ENCODE results near the gene RTF2.

The RTF2 gene

GRCh38 chr20:56429941-56430340 lies 38.5 kb upstream of the RTF2 start:
- peaks cover 74% of the 10 kb centered on the region for H3K4me1 Mint-ChIP-seq (ENCODE audit: low read depth)
- H3K4me3 Mint-ChIP-seq: peak overlapping the region; percentile 70
- H3K27me3 Mint-ChIP-seq: no peaks in the 10 kb centered on the region
- H3K36me3 Mint-ChIP-seq (ENCODE audit: low read depth): peaks cover 16% of the 10 kb centered on the region
- H3K9me3 Mint-ChIP-seq: no peaks in the 10 kb centered on the region
- H3K27ac Mint-ChIP-seq: peak overlapping the region; percentile 94

DNA sequence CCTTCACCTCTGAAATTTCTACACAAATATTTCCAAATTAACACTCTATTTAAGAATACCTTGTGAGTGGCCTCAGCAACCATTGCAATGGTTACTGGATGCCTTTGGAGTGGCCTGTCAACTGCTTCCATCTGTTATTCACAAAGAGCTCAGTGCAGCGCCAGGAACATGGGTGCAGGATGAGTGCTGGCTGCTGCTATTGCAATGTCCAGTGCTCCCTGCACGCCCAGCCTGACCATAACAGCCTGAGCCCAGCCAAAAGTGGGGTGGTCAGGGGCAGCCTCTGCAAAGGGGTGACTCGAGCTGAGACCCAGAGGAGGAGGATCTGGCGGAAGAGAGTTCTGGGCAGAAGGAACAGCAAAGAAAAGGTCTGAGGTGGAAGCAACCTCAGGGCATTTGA lies 38.0 kb upstream of the RTF2 start:
- no peaks in the 10 kb centered on the region for H3K9me3 Mint-ChIP-seq
- H3K4me1 Mint-ChIP-seq (ENCODE audit: low read depth): peaks cover 75% of the 10 kb centered on the region
- H3K4me3 Mint-ChIP-seq: peak overlapping the region; percentile 70
- peak overlapping the region; percentile 94 for H3K27ac Mint-ChIP-seq
- H3K36me3 Mint-ChIP-seq (ENCODE audit: low read depth): peaks cover 16% of the 10 kb centered on the region
- H3K27me3 Mint-ChIP-seq: no peaks in the 10 kb centered on the region

GRCh38 chr20:56430957-56431356 lies 37.5 kb upstream of the RTF2 start:
- Mint-ChIP-seq H3K27me3 (no peaks in the 10 kb centered on the region), H3K9me3 (no peaks in the 10 kb centered on the region), H3K4me1 (ENCODE audit: low read depth) (peaks cover 77% of the 10 kb centered on the region), H3K4me3 (no peak overlapping the region), H3K36me3 (ENCODE audit: low read depth) (peaks cover 16% of the 10 kb centered on the region), H3K27ac (no peak overlapping the region)

DNA sequence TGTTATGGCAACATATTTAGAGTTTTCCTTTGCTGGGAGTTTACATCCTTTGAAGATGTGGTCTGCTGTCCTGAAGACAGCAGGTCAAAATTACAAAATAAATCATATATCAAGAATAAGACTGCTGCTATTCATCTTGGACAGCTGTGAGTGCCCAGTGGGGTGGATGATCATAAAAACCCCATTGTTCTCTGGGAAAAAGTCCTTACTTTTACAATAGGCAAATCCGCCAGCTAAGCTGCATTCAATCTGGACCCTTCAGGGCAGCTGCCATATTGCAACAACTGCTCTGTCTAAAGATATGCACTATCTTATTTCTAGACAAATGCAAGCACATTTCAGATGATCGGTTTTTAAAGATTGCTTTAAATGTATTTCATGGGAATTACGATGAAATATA lies 37.0 kb upstream of the RTF2 start:
- no peak overlapping the region for H3K4me3 Mint-ChIP-seq
- H3K4me1 Mint-ChIP-seq (ENCODE audit: low read depth): peaks cover 75% of the 10 kb centered on the region
- peaks cover 16% of the 10 kb centered on the region for H3K36me3 Mint-ChIP-seq (ENCODE audit: low read depth)
- H3K27me3 Mint-ChIP-seq: no peaks in the 10 kb centered on the region
- no peak overlapping the region for H3K27ac Mint-ChIP-seq
- no peaks in the 10 kb centered on the region for H3K9me3 Mint-ChIP-seq

DNA sequence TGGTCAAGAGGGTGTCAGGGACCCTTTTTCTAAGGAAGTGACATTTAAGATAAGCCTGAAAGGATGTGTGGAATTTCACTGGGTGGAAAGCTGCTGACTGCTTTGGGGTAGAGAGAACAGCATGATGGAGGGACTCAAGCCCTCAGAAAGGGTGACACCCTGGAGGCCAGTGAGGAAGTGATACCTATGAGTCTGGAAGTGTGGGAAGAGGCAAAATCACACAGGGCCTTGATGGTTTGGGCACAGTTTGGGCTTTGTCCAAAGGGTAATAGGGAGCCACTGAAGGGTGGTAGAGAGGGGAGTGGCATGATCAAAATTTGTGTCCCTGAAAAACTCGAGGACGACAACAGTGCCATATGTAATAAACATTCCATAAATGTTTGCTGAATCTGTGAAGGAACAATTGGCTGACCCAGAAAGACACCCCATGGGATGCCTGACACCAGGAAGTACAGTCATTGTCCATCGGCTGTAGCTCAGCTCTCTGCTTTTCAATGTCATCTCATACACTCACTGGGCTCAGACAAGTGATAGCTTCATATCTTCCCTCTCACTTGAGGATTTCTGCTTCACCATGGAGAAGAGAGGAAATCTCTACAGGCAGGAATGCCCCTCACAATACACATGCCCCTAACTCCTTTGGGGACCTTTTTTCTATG lies 35.1 kb upstream of the RTF2 start:
- no peak overlapping the region for H3K4me3 Mint-ChIP-seq
- H3K9me3 Mint-ChIP-seq: no peaks in the 10 kb centered on the region
- H3K36me3 Mint-ChIP-seq (ENCODE audit: low read depth): peaks cover 16% of the 10 kb centered on the region
- H3K27ac Mint-ChIP-seq: peak overlapping the region; percentile 84
- no peaks in the 10 kb centered on the region for H3K27me3 Mint-ChIP-seq
- peaks cover 74% of the 10 kb centered on the region for H3K4me1 Mint-ChIP-seq (ENCODE audit: low read depth)

DNA sequence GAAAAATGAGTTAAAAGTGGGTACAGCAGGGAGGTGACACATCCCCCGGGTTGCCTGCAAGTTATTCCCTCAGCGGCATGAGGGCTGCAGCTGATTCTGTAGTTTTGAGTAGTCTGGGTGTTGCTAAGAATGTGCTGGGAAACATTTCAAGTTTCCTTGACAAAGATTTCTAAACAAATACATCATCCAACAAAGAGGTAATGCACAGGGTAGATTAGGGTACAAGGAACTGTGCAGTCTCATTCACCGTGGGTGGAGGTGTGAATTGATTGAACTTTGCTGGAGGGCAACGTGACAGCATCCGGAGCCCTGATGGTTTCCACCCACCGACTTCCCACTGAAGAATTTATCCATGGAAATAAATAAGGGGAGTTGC lies 34.6 kb upstream of the RTF2 start:
- Mint-ChIP-seq H3K27ac (peak overlapping the region; percentile 84), H3K4me3 (no peak overlapping the region), H3K36me3 (ENCODE audit: low read depth) (peaks cover 16% of the 10 kb centered on the region)

GRCh38 chr20:56437196-56437960 lies 31.0 kb upstream of the RTF2 start:
- peaks cover 11% of the 10 kb centered on the region for H3K36me3 Mint-ChIP-seq (ENCODE audit: low read depth)
- no peaks in the 10 kb centered on the region for H3K9me3 Mint-ChIP-seq
- H3K4me3 Mint-ChIP-seq: no peak overlapping the region
- H3K4me1 Mint-ChIP-seq (ENCODE audit: low read depth): peaks cover 79% of the 10 kb centered on the region
- H3K27ac Mint-ChIP-seq: peak overlapping the region; percentile 65
- no peaks in the 10 kb centered on the region for H3K27me3 Mint-ChIP-seq

More for the DNA sequence above, 34.6 kb upstream of the RTF2 start:
- Mint-ChIP-seq H3K4me1 (ENCODE audit: low read depth) (peaks cover 73% of the 10 kb centered on the region), H3K9me3 (no peaks in the 10 kb centered on the region), H3K27me3 (no peaks in the 10 kb centered on the region)

- peaks cover 7% of the 10 kb centered on the region for H3K36me3 Mint-ChIP-seq (ENCODE audit: low read depth)
- H3K9me3 Mint-ChIP-seq: no peaks in the 10 kb centered on the region
- no peak overlapping the region for H3K4me3 Mint-ChIP-seq
- peaks cover 81% of the 10 kb centered on the region for H3K4me1 Mint-ChIP-seq (ENCODE audit: low read depth)
- no peak overlapping the region for H3K27ac Mint-ChIP-seq
- no peaks in the 10 kb centered on the region for H3K27me3 Mint-ChIP-seq
These were observed 30.1 kb upstream of the RTF2 start for GRCh38 chr20:56438284-56438683.

DNA sequence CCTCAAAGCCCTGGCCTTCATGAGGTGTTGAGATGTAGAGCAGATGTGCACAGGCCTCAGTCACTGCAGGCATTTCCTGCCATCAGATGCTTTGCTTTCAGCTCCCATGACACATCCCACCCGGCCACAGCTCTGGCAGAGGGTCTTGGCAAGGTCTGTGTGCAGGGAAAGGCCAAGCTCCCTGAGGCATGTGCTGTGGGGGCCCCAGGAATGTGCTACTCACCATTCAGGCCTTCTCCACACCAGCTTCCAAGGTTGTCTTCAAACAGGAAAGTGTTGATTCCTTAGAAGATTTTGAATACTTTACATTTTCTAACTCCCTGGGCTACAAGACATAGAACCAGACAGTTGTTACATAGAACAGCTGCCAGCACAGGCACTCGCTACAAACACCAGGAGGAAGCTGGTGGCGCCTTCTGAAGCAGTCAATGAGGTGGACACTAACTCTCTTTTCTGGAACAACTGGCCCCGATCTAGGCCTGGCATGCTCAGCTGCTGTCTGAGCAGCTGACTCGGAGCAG lies 28.6 kb upstream of the RTF2 start:
- peaks cover 71% of the 10 kb centered on the region for H3K4me1 Mint-ChIP-seq (ENCODE audit: low read depth)

GRCh38 chr20:56440346-56441007 lies 27.9 kb upstream of the RTF2 start:
- H3K4me3 Mint-ChIP-seq: peak overlapping the region; percentile 74
- no peaks in the 10 kb centered on the region for H3K9me3 Mint-ChIP-seq
- no peaks in the 10 kb centered on the region for H3K27me3 Mint-ChIP-seq
- H3K4me1 Mint-ChIP-seq (ENCODE audit: low read depth): peaks cover 65% of the 10 kb centered on the region
- peak overlapping the region; percentile 97 for H3K27ac Mint-ChIP-seq
- H3K36me3 Mint-ChIP-seq (ENCODE audit: low read depth): peaks cover 17% of the 10 kb centered on the region

More for the DNA sequence above, 28.6 kb upstream of the RTF2 start:
- Mint-ChIP-seq H3K9me3 (no peaks in the 10 kb centered on the region), H3K27ac (peak overlapping the region; percentile 97), H3K36me3 (ENCODE audit: low read depth) (peaks cover 12% of the 10 kb centered on the region), H3K27me3 (no peaks in the 10 kb centered on the region), H3K4me3 (peak overlapping the region; percentile 74)

DNA sequence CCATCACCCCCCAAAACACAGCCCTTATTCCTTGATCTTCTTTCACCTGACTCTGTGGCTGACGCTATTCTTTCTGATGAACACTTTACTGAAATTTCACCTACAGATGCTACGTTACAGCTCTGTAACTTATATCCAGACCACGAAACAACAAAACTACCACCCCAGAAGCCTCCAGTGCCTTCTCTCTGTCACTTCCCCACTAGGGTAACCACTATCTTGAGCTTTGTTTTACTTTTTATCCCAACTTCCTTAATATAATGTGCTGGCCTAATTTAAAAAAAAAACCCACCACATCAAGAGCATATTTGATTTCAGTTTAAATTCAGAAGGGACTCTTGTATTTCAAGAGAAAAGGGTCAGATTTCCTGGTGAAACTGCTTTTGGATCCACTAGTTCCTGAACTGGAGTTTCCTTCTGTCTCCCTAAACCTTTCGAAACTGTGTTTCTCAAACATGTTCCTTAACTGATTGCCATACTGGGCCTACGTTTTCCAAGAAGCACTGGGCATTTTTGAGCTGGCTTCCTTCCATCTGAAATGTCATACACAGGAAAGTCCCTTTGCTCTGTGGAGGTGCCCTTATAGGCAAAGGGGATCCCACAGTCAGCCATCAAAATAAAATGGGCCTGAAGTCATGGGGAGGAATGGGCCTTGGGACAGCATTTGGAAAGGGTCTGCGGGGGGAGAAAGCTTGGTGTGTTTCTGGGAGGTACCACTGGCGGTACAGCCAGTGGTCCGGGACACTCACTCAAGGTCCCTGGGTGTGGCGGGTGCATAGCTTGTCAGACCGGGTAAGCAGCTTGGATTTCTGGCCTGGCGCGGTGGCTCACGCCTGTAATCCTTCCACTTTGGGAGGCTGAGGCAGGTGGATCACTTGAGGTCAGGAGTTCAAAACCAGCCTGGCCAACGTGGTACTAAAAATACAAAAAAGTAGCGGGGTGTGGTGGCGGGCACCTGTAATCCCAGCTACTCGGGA lies 25.8 kb upstream of the RTF2 start:
- Mint-ChIP-seq H3K9me3 (no peaks in the 10 kb centered on the region), H3K27ac (peak overlapping the region; percentile 83), H3K27me3 (no peaks in the 10 kb centered on the region), H3K4me3 (peak overlapping the region; percentile 40), H3K4me1 (ENCODE audit: low read depth) (peaks cover 53% of the 10 kb centered on the region), H3K36me3 (ENCODE audit: low read depth) (peaks cover 17% of the 10 kb centered on the region)

GRCh38 chr20:56443654-56444540 lies 24.5 kb upstream of the RTF2 start:
- peaks cover 43% of the 10 kb centered on the region for H3K4me1 Mint-ChIP-seq (ENCODE audit: low read depth)
- H3K27ac Mint-ChIP-seq: peak overlapping the region; percentile 45
- H3K36me3 Mint-ChIP-seq (ENCODE audit: low read depth): peaks cover 23% of the 10 kb centered on the region
- no peaks in the 10 kb centered on the region for H3K9me3 Mint-ChIP-seq
- no peak overlapping the region for H3K4me3 Mint-ChIP-seq
- no peaks in the 10 kb centered on the region for H3K27me3 Mint-ChIP-seq

GRCh38 chr20:56445130-56445529 lies 23.3 kb upstream of the RTF2 start:
- Mint-ChIP-seq H3K4me1 (ENCODE audit: low read depth) (peaks cover 31% of the 10 kb centered on the region), H3K36me3 (ENCODE audit: low read depth) (peaks cover 22% of the 10 kb centered on the region)

More at GRCh38 chr20:56445130-56445529, 23.3 kb upstream of the RTF2 start:
- Mint-ChIP-seq H3K27ac (peak overlapping the region; percentile 5), H3K9me3 (no peaks in the 10 kb centered on the region), H3K27me3 (no peaks in the 10 kb centered on the region), H3K4me3 (no peak overlapping the region)

Measured in stimulated activated naive CD8-positive, alpha-beta T cell treated with anti-CD3 and anti-CD28 coated beads, Interleukin-15, Interleukin-2, amounts not matched to agents 100 ng/mL and 50 ng/mL, for 24 hours (primary cell).